BLaER1 treated with 17β-estradiol and CSF1 and Interleukin-3, amounts not matched to agents 10 nM and 100 nM (cell line): Measurements from ENCODE around the gene MORN3.
A peak's percentile ranks its signal among the peaks of the same experiment; 100 is the strongest.
"Not testable (repeated sequence)": the region's sequence is repeated elsewhere in the genome, so short reads cannot be mapped to it uniquely, and the experiment has no call there.

Source experiments
- H3K27ac ChIP-seq, 11 experiments: shearing (Covaris generic); formaldehyde crosslinking; 2 replicates each; pipeline ENCODE4 v1.8.1; 2022
- H3K27me3 ChIP-seq, 11 experiments: shearing (Covaris generic); formaldehyde crosslinking; 2 replicates each; pipeline ENCODE4 v1.8.1; 2022
- H3K36me3 ChIP-seq, 11 experiments: shearing (Covaris generic); formaldehyde crosslinking; 2 replicates each; pipeline ENCODE4 v1.8.1; 2022
- H3K4me1 ChIP-seq, 10 experiments: shearing (Covaris generic); formaldehyde crosslinking; 2 replicates each; pipeline ENCODE4 v1.8.1; 2022
- H3K4me2 ChIP-seq, 11 experiments: shearing (Covaris generic); formaldehyde crosslinking; 2 replicates each; pipeline ENCODE4 v1.8.1; 2022
- H3K4me3 ChIP-seq, 10 experiments: shearing (Covaris generic); formaldehyde crosslinking; 2 replicates each; pipeline ENCODE4 v1.8.1; 2022
- H3K9ac ChIP-seq, 11 experiments: shearing (Covaris generic); formaldehyde crosslinking; 2 replicates each; pipeline ENCODE4 v1.8.1; 2022
- H3K9me3 ChIP-seq, 11 experiments: shearing (Covaris generic); formaldehyde crosslinking; replicated peaks in 1 of 11; 2 replicates each; pipeline ENCODE4 v1.8.1; 2022
- H4K20me1 ChIP-seq, 11 experiments: shearing (Covaris generic); formaldehyde crosslinking; 2 replicates each; pipeline ENCODE4 v1.8.1; 2022
- Cebpa-rat ChIP-seq, 11 experiments: shearing (Covaris generic); IDR thresholded peaks; 2 replicates each; pipeline ENCODE4 v1.8.1; 2022

MORN3 gene

GRCh38 chr12:121697093-121697698 is 27.7 kb upstream of the MORN3 start:
- Histone ChIP-seq H4K20me1 (no peaks in the 10 kb centered on the region), H3K4me1 (peaks cover 0 to 6% (median 2%) of the 10 kb centered on the region in 10 experiments; a peak in 7 of 20 replicates), H3K9me3 (no peaks in the 10 kb centered on the region), H3K27ac (no peak overlapping the region), H3K9ac (no peak overlapping the region), H3K4me2 (no peak overlapping the region), H3K36me3 (no peaks in the 10 kb centered on the region), H3K27me3 (no peaks in the 10 kb centered on the region), H3K4me3 (no peak overlapping the region)
- no peak for TF ChIP-seq Cebpa-rat (IDR thresholded peaks at IDR 0.05)

GRCh38 chr12:121693155-121693687 is 23.8 kb upstream of the MORN3 start:
- TF ChIP-seq Cebpa-rat (IDR thresholded peaks at IDR 0.05): no peak
- H3K4me1 ChIP-seq: peaks cover 0 to 9% (median 0%) of the 10 kb centered on the region in 10 experiments; a peak in 5 of 20 replicates
- no peaks in the 10 kb centered on the region for H3K27me3 ChIP-seq
- H4K20me1 ChIP-seq: no peaks in the 10 kb centered on the region
- no peak overlapping the region for H3K4me2 ChIP-seq
- H3K27ac ChIP-seq: no peak overlapping the region
- H3K4me3 ChIP-seq: no peak overlapping the region
- H3K9ac ChIP-seq: no peak overlapping the region
- no peaks in the 10 kb centered on the region for H3K9me3 ChIP-seq
- H3K36me3 ChIP-seq: no peaks in the 10 kb centered on the region

- not testable (repeated sequence) for H3K4me2 ChIP-seq
Observed at GRCh38 chr12:121692744-121693143, 23.3 kb upstream of the MORN3 start.

GRCh38 chr12:121689430-121689829 is 20.0 kb upstream of the MORN3 start:
- Histone ChIP-seq H4K20me1 (no peaks in the 10 kb centered on the region), H3K27ac (no peak overlapping the region), H3K9me3 (no peaks in the 10 kb centered on the region), H3K27me3 (no peaks in the 10 kb centered on the region), H3K36me3 (no peaks in the 10 kb centered on the region), H3K9ac (no peak overlapping the region), H3K4me2 (no peak overlapping the region), H3K4me1 (peaks cover 9 to 30% (median 20%) of the 10 kb centered on the region in 10 experiments; a peak in 19 of 20 replicates), H3K4me3 (no peak overlapping the region)
- no peak for TF ChIP-seq Cebpa-rat (IDR thresholded peaks at IDR 0.05)

More at GRCh38 chr12:121692744-121693143, 23.3 kb upstream of the MORN3 start:
- not testable (repeated sequence) for H3K4me1 ChIP-seq, H3K9me3 ChIP-seq, H3K4me3 ChIP-seq, H3K27ac ChIP-seq, H4K20me1 ChIP-seq, H3K27me3 ChIP-seq, H3K36me3 ChIP-seq, H3K9ac ChIP-seq

- Histone ChIP-seq H3K27ac (no peak overlapping the region), H3K27me3 (no peaks in the 10 kb centered on the region), H3K36me3 (no peaks in the 10 kb centered on the region)
Observed at GRCh38 chr12:121688966-121689365, 19.5 kb upstream of the MORN3 start.

GRCh38 chr12:121679661-121680197 is 10.3 kb upstream of the MORN3 start:
- not testable (repeated sequence) for H3K9me3 ChIP-seq, H3K36me3 ChIP-seq, H3K4me2 ChIP-seq, H3K27ac ChIP-seq, H3K27me3 ChIP-seq, H4K20me1 ChIP-seq, H3K9ac ChIP-seq, H3K4me3 ChIP-seq
- H3K4me1 ChIP-seq: peaks cover 0 to 17% (median 2%) of the 10 kb centered on the region in 10 experiments; a peak in 10 of 20 replicates

More at GRCh38 chr12:121688966-121689365, 19.5 kb upstream of the MORN3 start:
- Histone ChIP-seq H3K9ac (no peak overlapping the region), H3K4me1 (peaks cover 9 to 31% (median 20%) of the 10 kb centered on the region in 10 experiments; a peak in 19 of 20 replicates), H3K9me3 (no peaks in the 10 kb centered on the region), H3K4me3 (no peak overlapping the region), H4K20me1 (no peaks in the 10 kb centered on the region), H3K4me2 (no peak overlapping the region)
- TF ChIP-seq Cebpa-rat (IDR thresholded peaks at IDR 0.05): no peak

- no peak for TF ChIP-seq Cebpa-rat (IDR thresholded peaks at IDR 0.05)
- Histone ChIP-seq H3K9ac (no peak overlapping the region), H3K27me3 (no peaks in the 10 kb centered on the region), H3K4me2 (0 out of 22 replicates have a peak overlapping the region, but pooled peaks of 1 of the 11 experiments have one; percentile 1), H3K36me3 (no peaks in the 10 kb centered on the region), H4K20me1 (no peaks in the 10 kb centered on the region), H3K4me3 (no peak overlapping the region), H3K4me1 (peaks cover 0 to 15% (median 0%) of the 10 kb centered on the region in 10 experiments; a peak in 4 of 20 replicates), H3K27ac (no peak overlapping the region), H3K9me3 (no peaks in the 10 kb centered on the region)
Observed at GRCh38 chr12:121678716-121679300, 9.4 kb upstream of the MORN3 start.

- Histone ChIP-seq H3K36me3 (no peaks in the 10 kb centered on the region), H3K9me3 (no peaks in the 10 kb centered on the region), H3K9ac (no peak overlapping the region), H3K27ac (no peak overlapping the region), H3K4me1 (peaks cover 0 to 16% (median under 1%) of the 10 kb centered on the region in 10 experiments; a peak in 10 of 20 replicates), H4K20me1 (no peaks in the 10 kb centered on the region), H3K4me2 (no peak overlapping the region), H3K4me3 (no peak overlapping the region), H3K27me3 (no peaks in the 10 kb centered on the region)
- peak in 2 of 11 experiments; percentile 36 to 43; a peak in 1 of 22 replicates for TF ChIP-seq Cebpa-rat (IDR thresholded peaks at IDR 0.05)
Observed at GRCh38 chr12:121678305-121678704, 8.9 kb upstream of the MORN3 start.

GRCh38 chr12:121676190-121676589 is 6.7 kb upstream of the MORN3 start:
- Histone ChIP-seq H3K9me3 (no peaks in the 10 kb centered on the region), H3K4me2 (no peak overlapping the region), H4K20me1 (no peaks in the 10 kb centered on the region), H3K4me1 (peaks cover 16 to 32% (median 20%) of the 10 kb centered on the region in 10 experiments), H3K27me3 (no peaks in the 10 kb centered on the region), H3K9ac (peak overlapping the region in 1 of 11 experiments; percentile 16; a peak in 1 of 22 replicates), H3K27ac (no peak overlapping the region), H3K4me3 (no peak overlapping the region), H3K36me3 (no peaks in the 10 kb centered on the region)
- no peak for TF ChIP-seq Cebpa-rat (IDR thresholded peaks at IDR 0.05)
